K562 (cell line): ENCODE results near the gene MAD1L1.

Experiments used
- CAMTA2 ChIP-seq: fragments of 250-450 bp; sonication (Bioruptor Pico); conservative IDR thresholded peaks from 2 replicates; pipeline ENCODE4 v1.5.1; 2022
- ELF4 ChIP-seq: fragments of 450-650 bp; formaldehyde crosslinking; IDR thresholded peaks from 2 replicates; pipeline ENCODE4 v1.4.0; 2022; ENCODE audit warnings: missing genetic modification characterization
- EP300 ChIP-seq: IDR thresholded peaks from 2 replicates; pipeline ENCODE4 v1.6.1; 2012; ENCODE audit warnings: low read length, improper control_type of control experiment
- HDAC2 ChIP-seq: fragments of 450-650 bp; IDR thresholded peaks from 2 replicates; pipeline ENCODE4 v1.6.1; 2016; ENCODE audit warnings: mild to moderate bottlenecking
- JUN ChIP-seq, 2 experiments: sonication (generic) in 1 of 2; formaldehyde crosslinking in 1 of 2; IDR thresholded peaks; 2 replicates each; pipeline versions ENCODE4 v1.6.1 to v1.8.0; 2012 to 2022; ENCODE audit warnings: borderline replicate concordance in 2 of 2, mild to moderate bottlenecking in 2 of 2, improper control_type of control experiment in 1 of 2, low read depth in 1 of 2, low read length in 1 of 2, missing genetic modification reagents in 1 of 2
- NFYB ChIP-seq: IDR thresholded peaks from 2 replicates; pipeline ENCODE4 v1.6.1; 2011; ENCODE audit warnings: mild to moderate bottlenecking, moderate library complexity; ENCODE audit not compliant: insufficient read length; ENCODE audit errors: extremely low read depth
- NR3C1 ChIP-seq: sonication (generic); formaldehyde crosslinking; IDR thresholded peaks from 2 replicates; pipeline ENCODE4 v1.8.1; 2022; ENCODE audit warnings: missing genetic modification reagents
- POLR2A ChIP-seq: fragments of 450-650 bp; conservative IDR thresholded peaks from 2 replicates; pipeline ENCODE4 v1.6.1; 2016
- ZBTB26 ChIP-seq: fragments of 450-650 bp; formaldehyde crosslinking; IDR thresholded peaks from 2 replicates; pipeline ENCODE4 v1.4.0; 2022; ENCODE audit warnings: missing genetic modification characterization
- ZNF217 ChIP-seq: sonication (generic); formaldehyde crosslinking; IDR thresholded peaks from 2 replicates; pipeline ENCODE4 v1.8.0; 2022; ENCODE audit warnings: mild to moderate bottlenecking, missing genetic modification reagents

- TF ChIP-seq NFYB, result no peak
- TF ChIP-seq NR3C1 (CRISPR knock-in tag), result no peak
- no peak for TF ChIP-seq JUN (IDR thresholded peaks at IDR 0.05; ENCODE audit: borderline replicate concordance, low read depth, low read length)
- TF ChIP-seq JUN (CRISPR knock-in tag; IDR thresholded peaks at IDR 0.05; ENCODE audit: borderline replicate concordance), result no peak
- peak; percentile 25; the same call in 1 of the 2 replicates for TF ChIP-seq EP300
- no peak for TF ChIP-seq ZNF217 (CRISPR knock-in tag)
- no peak for TF ChIP-seq CAMTA2 (CRISPR knock-in tag)
- TF ChIP-seq ELF4 (CRISPR knock-in tag), result no peak
- no peak for TF ChIP-seq ZBTB26 (CRISPR knock-in tag)
- TF ChIP-seq HDAC2, result no peak; the same call in 1 of the 2 replicates
- no peak for TF ChIP-seq POLR2A
Observed at GRCh38 chr7:2099048-2099957, 133.4 kb downstream of the MAD1L1 start.
